Sigmoid colon (tissue), 4 donors: ENCODE results near the gene HRC.

ENCODE experiments used
- CTCF ChIP-seq, 4 experiments: fragments of 450-650 bp in 3 of 4; fragments of 200-600 bp in 1 of 4; IDR thresholded peaks; one replicate each; pipeline ENCODE4 v1.5.1; 2016 to 2019; ENCODE audit warnings: antibody characterized with exemption in 4 of 4, mild to moderate bottlenecking in 3 of 4, moderate library complexity in 2 of 4
- EP300 ChIP-seq, 4 donors: sonication (generic); formaldehyde crosslinking; IDR thresholded peaks; one replicate each; pipeline ENCODE4 v1.6.1; 2017; ENCODE audit warnings: antibody characterized with exemption in 4 of 4
- POLR2A ChIP-seq, 2 donors: fragments of 450-650 bp; IDR thresholded peaks; one replicate each; pipeline ENCODE4 v1.6.1; 2016; ENCODE audit warnings: antibody characterized with exemption in 2 of 2, mild to moderate bottlenecking in 2 of 2, moderate library complexity in 2 of 2

DNA sequence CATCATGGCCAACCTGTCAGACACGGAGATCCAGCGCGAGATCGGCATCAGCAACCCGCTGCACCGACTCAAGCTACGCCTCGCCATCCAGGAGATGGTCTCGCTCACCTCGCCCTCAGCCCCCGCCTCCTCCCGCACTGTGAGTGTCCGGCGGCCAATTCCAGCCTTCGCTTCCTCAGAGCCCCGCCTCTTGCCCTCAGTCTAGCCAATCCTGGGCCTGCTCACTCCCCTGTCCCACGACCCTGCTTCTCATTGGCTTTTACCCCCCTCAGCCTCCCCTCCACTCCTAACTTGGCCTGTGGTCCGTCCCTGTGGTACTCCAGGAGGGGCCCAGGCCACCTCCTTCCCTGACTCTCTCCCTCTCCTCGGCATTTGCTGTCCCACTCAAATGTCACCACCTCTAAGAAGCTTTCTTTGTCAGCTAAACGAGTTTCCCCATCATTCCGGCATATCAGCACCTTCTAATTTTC, 12.3 kb downstream of the HRC start:
- TF ChIP-seq CTCF (IDR thresholded peaks at IDR 0.05), result no peak
- no peak for TF ChIP-seq EP300 (IDR thresholded peaks at IDR 0.05)
- TF ChIP-seq POLR2A (IDR thresholded peaks at IDR 0.05), result no peak
